GM13977 (cell line): ENCODE data around the gene SLAIN1.
A peak's percentile ranks its signal among the peaks of the same experiment; 100 is the strongest.

Experiments
- DNase-seq: peaks from one replicate; pipeline ENCODE4 v3.0.0; 2012; ENCODE audit warnings: low spot score
- in situ Hi-C: fragments of 300-500 bp; cut with MboI; formaldehyde crosslinking; loops from one replicate; pipeline ENCODE4 v1.12.0; 2022; ENCODE audit warnings: low sequenced_read_pairs, low pct_unique_long_range_greater_than_20kb, mixed read lengths, inconsistent platforms; ENCODE audit not compliant: unreplicated experiment
- TF ChIP-seq, protein P1 (sequence below): IDR thresholded peaks from 2 replicates; pipeline ENCODE4 v1.5.1; 2012; ENCODE audit warnings: mild to moderate bottlenecking, control low read depth; ENCODE audit not compliant: insufficient read depth; ENCODE audit errors: extremely low read depth, missing control alignments

Gene SLAIN1

DNA sequence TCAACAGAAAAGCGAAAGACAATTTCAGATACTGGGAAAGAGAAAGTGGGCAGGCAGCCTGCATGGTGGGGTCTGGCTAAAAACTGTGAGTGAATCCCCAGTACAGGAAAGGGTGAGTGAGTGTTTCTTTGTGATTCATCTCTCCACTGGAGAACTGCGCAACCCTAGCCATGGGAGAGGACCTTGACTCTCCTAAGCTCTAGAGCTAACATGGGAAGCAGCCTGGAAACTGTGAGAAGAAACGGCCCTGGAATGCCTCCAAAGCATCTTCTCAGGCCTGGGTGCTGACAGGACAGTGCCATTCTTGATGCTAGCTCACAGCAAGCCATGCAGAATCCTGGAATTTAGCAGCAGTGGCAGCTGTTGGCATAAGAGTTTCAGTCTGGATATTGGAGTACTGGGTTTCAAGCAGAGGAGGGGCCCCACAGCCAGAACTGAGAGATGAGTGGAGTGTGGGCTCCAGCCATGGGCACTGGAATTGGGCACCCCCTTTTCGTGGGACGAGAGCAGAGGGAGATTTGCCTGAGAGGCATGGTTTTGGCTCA lies 18.7 kb upstream of the SLAIN1 start:
- DNase-seq, result no peak
- in situ Hi-C loops, result no loop called here
- TF ChIP-seq, protein P1, sequence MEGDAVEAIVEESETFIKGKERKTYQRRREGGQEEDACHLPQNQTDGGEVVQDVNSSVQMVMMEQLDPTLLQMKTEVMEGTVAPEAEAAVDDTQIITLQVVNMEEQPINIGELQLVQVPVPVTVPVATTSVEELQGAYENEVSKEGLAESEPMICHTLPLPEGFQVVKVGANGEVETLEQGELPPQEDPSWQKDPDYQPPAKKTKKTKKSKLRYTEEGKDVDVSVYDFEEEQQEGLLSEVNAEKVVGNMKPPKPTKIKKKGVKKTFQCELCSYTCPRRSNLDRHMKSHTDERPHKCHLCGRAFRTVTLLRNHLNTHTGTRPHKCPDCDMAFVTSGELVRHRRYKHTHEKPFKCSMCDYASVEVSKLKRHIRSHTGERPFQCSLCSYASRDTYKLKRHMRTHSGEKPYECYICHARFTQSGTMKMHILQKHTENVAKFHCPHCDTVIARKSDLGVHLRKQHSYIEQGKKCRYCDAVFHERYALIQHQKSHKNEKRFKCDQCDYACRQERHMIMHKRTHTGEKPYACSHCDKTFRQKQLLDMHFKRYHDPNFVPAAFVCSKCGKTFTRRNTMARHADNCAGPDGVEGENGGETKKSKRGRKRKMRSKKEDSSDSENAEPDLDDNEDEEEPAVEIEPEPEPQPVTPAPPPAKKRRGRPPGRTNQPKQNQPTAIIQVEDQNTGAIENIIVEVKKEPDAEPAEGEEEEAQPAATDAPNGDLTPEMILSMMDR, result no peak

DNA sequence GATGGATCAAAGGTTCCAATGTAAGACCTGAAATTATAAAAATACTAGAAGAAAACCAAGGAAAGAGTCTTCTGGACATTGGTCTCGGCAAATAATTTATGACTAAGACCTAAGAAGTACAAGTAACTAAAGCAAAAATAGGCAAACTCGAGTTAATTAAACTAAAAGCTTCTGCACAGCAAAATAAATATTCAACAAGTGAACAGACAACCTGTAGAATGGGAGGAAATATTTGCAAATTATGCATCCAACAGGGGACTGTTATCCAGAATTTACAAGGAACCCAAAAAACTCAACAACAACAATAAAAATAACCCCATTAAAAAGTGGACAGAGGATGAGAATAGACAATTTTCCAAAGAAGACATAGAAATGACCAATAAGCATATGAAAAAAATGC lies 9.7 kb upstream of the SLAIN1 start:
- no peak for DNase-seq
- in situ Hi-C loops, result no loop called here

DNA sequence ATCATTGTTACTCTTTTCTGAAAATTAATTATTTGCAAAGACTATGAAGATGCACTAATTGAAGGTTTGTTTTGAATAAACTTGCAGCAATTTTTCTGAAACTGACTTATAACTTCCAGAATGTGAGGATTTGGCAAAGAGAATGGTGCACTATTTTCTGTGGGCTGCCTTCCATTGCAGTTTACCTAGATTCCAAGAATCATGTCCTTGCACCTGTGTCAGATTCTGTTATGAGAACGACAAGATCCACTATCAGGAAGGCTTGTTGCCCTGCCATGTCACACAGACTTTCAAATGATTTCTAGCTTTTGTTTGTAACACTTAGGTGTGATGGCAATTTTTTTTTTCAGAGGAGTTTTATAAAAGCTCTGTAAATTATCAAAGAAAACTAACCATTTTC lies 5.6 kb upstream of the SLAIN1 start:
- TF ChIP-seq, protein P1, result no peak
- no peak for DNase-seq
- in situ Hi-C loops, result no loop called here

More for the DNA sequence above, 9.7 kb upstream of the SLAIN1 start:
- TF ChIP-seq, protein P1, result no peak

DNA sequence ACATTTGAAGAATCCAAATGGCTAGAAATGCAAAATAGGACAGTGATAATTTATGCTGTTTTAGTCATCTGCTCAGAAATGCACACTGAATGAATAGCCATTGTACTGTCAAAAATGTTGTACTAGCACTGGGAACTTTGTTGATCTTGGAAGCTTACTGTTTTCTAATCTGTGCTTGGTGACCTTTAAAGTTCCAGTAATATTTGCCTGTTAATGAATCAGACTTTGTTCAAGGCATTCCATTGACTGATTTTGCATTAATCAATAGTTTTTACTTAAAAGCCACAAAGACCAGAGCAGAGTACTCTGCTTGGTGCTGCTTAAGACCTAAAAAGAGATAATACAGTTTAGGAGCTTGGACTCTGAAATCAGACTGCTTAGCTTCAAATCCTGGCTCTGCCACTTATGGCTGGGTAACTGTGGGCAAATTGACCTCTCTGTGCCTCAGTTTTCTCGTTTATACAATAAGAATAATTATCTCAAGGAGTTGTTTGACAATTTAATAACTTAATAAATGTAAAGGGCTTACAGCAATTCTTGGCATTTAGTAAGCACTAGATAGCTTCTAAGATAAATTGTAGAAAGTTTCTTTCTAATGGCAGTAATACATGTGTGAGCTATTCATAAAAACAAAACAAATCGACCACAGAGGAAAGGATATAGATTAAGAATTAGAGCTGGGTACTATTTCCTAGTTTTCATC lies 4.6 kb upstream of the SLAIN1 start:
- no peak for DNase-seq
- TF ChIP-seq, protein P1, result no peak
- in situ Hi-C loops, result no loop called here

DNA sequence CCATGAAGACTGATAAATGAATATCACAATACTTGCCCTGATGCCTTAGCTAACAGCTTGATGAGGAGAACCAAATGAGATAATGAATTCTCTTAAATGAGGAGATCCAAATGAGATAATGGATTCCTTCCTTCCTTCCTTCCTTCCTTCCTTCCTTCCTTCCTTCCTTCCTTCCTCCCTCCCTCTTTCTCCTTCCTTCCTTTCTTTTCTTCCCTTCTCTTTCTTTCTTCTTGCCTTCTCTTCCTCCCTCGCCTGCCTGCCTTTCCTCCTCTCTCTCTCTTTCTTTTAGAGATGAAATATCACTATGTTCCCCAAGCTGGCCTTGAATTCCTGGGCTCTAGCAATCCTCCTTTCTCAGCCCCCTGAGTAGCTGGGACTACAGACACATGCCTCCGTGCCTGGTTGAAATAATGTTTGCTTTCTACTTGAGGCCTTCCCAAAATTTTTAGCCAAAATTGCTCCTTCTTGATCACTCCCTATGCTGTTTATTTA lies 4.0 kb upstream of the SLAIN1 start:
- in situ Hi-C loops, result no loop called here

DNA sequence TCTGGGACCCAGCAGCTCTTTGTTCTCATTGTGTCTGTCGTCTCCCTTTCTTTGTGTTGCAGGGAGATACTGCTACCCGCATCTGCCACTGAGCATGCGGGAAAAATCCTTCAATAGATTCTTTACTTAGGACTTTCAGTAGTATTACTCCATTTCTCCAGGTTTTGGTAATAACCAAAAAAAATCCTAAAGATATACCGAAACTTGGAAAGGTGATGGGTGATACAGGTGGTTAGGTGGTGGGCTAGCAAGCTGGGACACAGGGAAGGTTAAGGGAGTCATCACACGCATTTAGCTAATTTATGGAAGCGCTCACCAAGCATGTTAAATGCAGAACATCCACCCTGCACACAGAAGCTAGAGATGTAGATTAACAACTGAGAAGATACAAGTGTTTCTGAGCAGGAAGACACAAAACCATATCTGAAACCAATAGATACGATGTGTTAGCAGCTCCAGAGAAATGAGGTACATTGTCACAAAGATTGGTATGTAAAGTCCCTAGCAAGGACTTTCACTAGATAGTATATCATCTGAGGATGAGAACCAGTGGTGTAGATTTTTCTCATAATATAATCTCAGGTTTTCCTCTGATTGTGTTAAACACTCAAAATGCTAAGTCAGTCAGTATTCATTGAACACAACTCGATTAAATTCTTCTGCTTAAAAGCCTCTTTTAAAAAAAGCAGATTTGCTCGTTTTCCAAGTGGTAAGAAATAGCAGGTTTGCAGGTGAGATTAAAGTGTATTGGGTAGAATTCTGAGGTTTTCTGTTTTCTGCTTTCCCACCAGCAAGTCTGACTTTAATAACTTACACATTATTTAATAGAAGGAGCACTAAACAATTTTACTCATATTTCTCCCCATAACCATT lies 1.2 kb upstream of the SLAIN1 start:
- peak; percentile 34 for DNase-seq
- in situ Hi-C loops, result no loop called here
- TF ChIP-seq, protein P1, result no peak

More for the DNA sequence above, 4.0 kb upstream of the SLAIN1 start:
- no peak for DNase-seq
- TF ChIP-seq, protein P1, result no peak
